IMR-90 (cell line): ENCODE data around the gene MCHR2. TPM values are rescaled to one million over a fixed set of nuclear protein-coding genes. Genes with fewer than 3 reads are reported as not detected.

Experiments
- ATAC-seq: fragments of 200-7000 bp; cut with Tn5 transposase; 2 replicates; pipeline ENCODE4 v1.9.1; 2020; ENCODE audit warnings: low read depth, mild to moderate bottlenecking, moderate library complexity
- BruUV-seq: library from RNA; stranded (reverse); fragments of 400-500 nt; replicated peaks from 2 replicates; lab custom pipeline; 2021; lab: Mats Ljungman, UMichigan
- CTCF ChIA-PET: fragments of 300-600 bp; formaldehyde crosslinking; extraction: SDS; loops from one replicate; lab custom pipeline; 2021; ENCODE audit warnings: antibody characterized with exemption; lab: Yijun Ruan, JAX
- POLR2A ChIA-PET: fragments of 300-600 bp; sonication (Branson Sonifier 250); formaldehyde crosslinking; loops from one replicate; lab custom pipeline; 2022; ENCODE audit warnings: antibody characterized with exemption; ENCODE audit not compliant: unreplicated experiment; lab: Charles Lee
- DNase-seq: peaks from one replicate; pipeline ENCODE4 v3.0.0; 2013
- H2AFZ ChIP-seq: replicated peaks from 2 replicates; pipeline ENCODE3; 2013; ENCODE audit warnings: low read length, mild to moderate bottlenecking; ENCODE audit not compliant: poor library complexity
- H2AK5ac ChIP-seq: 2 replicates; pipeline ENCODE4 v1.6.1; 2013; ENCODE audit warnings: low read depth, low read length, inconsistent platforms
- H2AK9ac ChIP-seq: replicated peaks from 2 replicates; pipeline ENCODE3; 2013; ENCODE audit warnings: mild to moderate bottlenecking, low read depth, low read length, moderate library complexity; ENCODE audit not compliant: poor library complexity
- H2BK120ac ChIP-seq: 2 replicates; pipeline ENCODE4 v1.6.1; 2013; ENCODE audit warnings: low read depth, low read length, inconsistent platforms
- H2BK15ac ChIP-seq: 3 replicates; pipeline ENCODE4 v1.6.1; 2013; ENCODE audit warnings: low read depth, low read length, inconsistent platforms
- H2BK20ac ChIP-seq: 2 replicates; pipeline ENCODE4 v1.6.1; 2013; ENCODE audit warnings: low read depth, mild to moderate bottlenecking, inconsistent platforms, low read length, moderate library complexity
- H2BK5ac ChIP-seq: 2 replicates; pipeline ENCODE4 v1.6.1; 2013; ENCODE audit warnings: mild to moderate bottlenecking, low read depth, low read length, inconsistent platforms; ENCODE audit not compliant: poor library complexity, severe bottlenecking
- H3K14ac ChIP-seq: replicated peaks from 2 replicates; pipeline ENCODE4 v1.6.1; 2013; ENCODE audit warnings: low read depth, low read length, inconsistent platforms
- H3K18ac ChIP-seq: 2 replicates; pipeline ENCODE4 v1.6.1; 2013; ENCODE audit warnings: low read depth, low read length, control low read depth
- H3K23ac ChIP-seq: 2 replicates; pipeline ENCODE4 v1.6.1; 2013; ENCODE audit warnings: low read depth, low read length, inconsistent platforms
- H3K27ac ChIP-seq: 2 replicates; pipeline ENCODE4 v1.5.1; 2013; ENCODE audit warnings: mild to moderate bottlenecking, control low read depth, low read length; ENCODE audit not compliant: insufficient read depth
- H3K27me3 ChIP-seq: 2 replicates; pipeline ENCODE4 v1.6.1; 2013; ENCODE audit warnings: low read length; ENCODE audit not compliant: control insufficient read depth, insufficient read depth
- H3K36me3 ChIP-seq: 2 replicates; pipeline ENCODE4 v1.6.1; 2013; ENCODE audit warnings: low read length, mixed read lengths; ENCODE audit not compliant: control insufficient read depth, insufficient read depth
- H3K4ac ChIP-seq: 2 replicates; pipeline ENCODE4 v1.6.1; 2013; ENCODE audit warnings: low read depth, low read length, inconsistent platforms
- H3K4me1 ChIP-seq: 2 replicates; pipeline ENCODE4 v1.6.1; 2013; ENCODE audit warnings: low read length, mixed read lengths; ENCODE audit not compliant: control insufficient read depth, insufficient read depth
- H3K4me2 ChIP-seq: 2 replicates; pipeline ENCODE4 v1.6.1; 2013; ENCODE audit warnings: low read depth, mild to moderate bottlenecking, control low read depth, low read length, moderate library complexity
- H3K4me3 ChIP-seq: 2 replicates; pipeline ENCODE4 v1.5.1; 2013; ENCODE audit warnings: low read depth, mild to moderate bottlenecking, control low read depth, low read length, moderate library complexity; ENCODE audit not compliant: insufficient read depth
- H3K56ac ChIP-seq: 2 replicates; pipeline ENCODE4 v1.6.1; 2013; ENCODE audit warnings: low read length, inconsistent platforms; ENCODE audit not compliant: insufficient read depth; ENCODE audit errors: extremely low read depth
- H3K79me1 ChIP-seq, 2 experiments: 2 replicates each; pipeline ENCODE4 v1.6.1; 2013; ENCODE audit warnings: low read length in 2 of 2, inconsistent platforms in 1 of 2, low read depth in 1 of 2
- H3K9ac ChIP-seq: 2 replicates; pipeline ENCODE4 v1.6.1; 2013; ENCODE audit warnings: low read depth, low read length, control low read depth
- H3K9me1 ChIP-seq: 2 replicates; pipeline ENCODE4 v1.6.1; 2013; ENCODE audit warnings: low read length, inconsistent platforms; ENCODE audit not compliant: insufficient read depth
- H3K9me3 ChIP-seq: 2 replicates; pipeline ENCODE4 v1.6.1; 2013; ENCODE audit warnings: low read length; ENCODE audit not compliant: control insufficient read depth, insufficient read depth
- H4K20me1 ChIP-seq: 2 replicates; pipeline ENCODE4 v1.6.1; 2013; ENCODE audit warnings: low read length, inconsistent platforms; ENCODE audit not compliant: insufficient read depth
- H4K5ac ChIP-seq: 2 replicates; pipeline ENCODE4 v1.6.1; 2013; ENCODE audit warnings: mild to moderate bottlenecking, low read depth, low read length, control low read depth
- H4K8ac ChIP-seq, 2 experiments: 2 replicates each; pipeline ENCODE4 v1.6.1; 2013; ENCODE audit warnings: low read depth in 2 of 2, low read length in 2 of 2, control low read depth in 1 of 2, inconsistent platforms in 1 of 2
- H4K91ac ChIP-seq: 2 replicates; pipeline ENCODE4 v1.6.1; 2013; ENCODE audit warnings: low read depth, low read length, inconsistent platforms; ENCODE audit not compliant: insufficient read depth
- BHLHE40 ChIP-seq: fragments of 150-350 bp; IDR thresholded peaks from 2 replicates; pipeline ENCODE4 v1.6.1; 2016; ENCODE audit warnings: mild to moderate bottlenecking, low read depth, low read length
- CEBPB ChIP-seq: IDR thresholded peaks from 2 replicates; pipeline ENCODE4 v1.6.1; 2012; ENCODE audit warnings: low read depth, low read length, improper control_type of control experiment
- ELK1 ChIP-seq: fragments of 150-350 bp; IDR thresholded peaks from 2 replicates; pipeline ENCODE4 v1.6.1; 2016; ENCODE audit warnings: low read depth, mild to moderate bottlenecking, low read length, moderate library complexity, borderline replicate concordance
- FOS ChIP-seq: fragments of 150-350 bp; IDR thresholded peaks from 2 replicates; pipeline ENCODE4 v1.6.1; 2016; ENCODE audit warnings: low read depth, low read length
- MAFK ChIP-seq: IDR thresholded peaks from 2 replicates; pipeline ENCODE4 v1.6.1; 2012; ENCODE audit warnings: low read depth, low read length, improper control_type of control experiment
- MXI1 ChIP-seq: IDR thresholded peaks from 2 replicates; pipeline ENCODE4 v1.6.1; 2012; ENCODE audit warnings: low read depth, mild to moderate bottlenecking, low read length, moderate library complexity, borderline replicate concordance
- NFE2L2 ChIP-seq: fragments of 150-350 bp; IDR thresholded peaks from 2 replicates; pipeline ENCODE4 v1.6.1; 2016; ENCODE audit warnings: low read depth, mild to moderate bottlenecking, low read length
- POLR2A ChIP-seq: IDR thresholded peaks from 2 replicates; pipeline ENCODE4 v1.6.1; 2012; ENCODE audit warnings: mild to moderate bottlenecking, low read depth, low read length
- RAD21 ChIP-seq: IDR thresholded peaks from 2 replicates; pipeline ENCODE4 v1.6.1; 2012; ENCODE audit warnings: low read length, improper control_type of control experiment
- RCOR1 ChIP-seq: IDR thresholded peaks from 2 replicates; pipeline ENCODE4 v1.6.1; 2012; ENCODE audit warnings: mild to moderate bottlenecking, low read length, improper control_type of control experiment; ENCODE audit not compliant: insufficient replicate concordance
- RFX5 ChIP-seq: IDR thresholded peaks from 2 replicates; pipeline ENCODE4 v1.8.0; 2012; ENCODE audit warnings: low read depth, mild to moderate bottlenecking, low read length, moderate library complexity
- SMC3 ChIP-seq: fragments of 150-350 bp; IDR thresholded peaks from 2 replicates; pipeline ENCODE4 v1.6.1; 2016; ENCODE audit warnings: low read depth, mild to moderate bottlenecking, antibody characterized with exemption, low read length, moderate library complexity
- WGBS, 2 experiments: methylation state at CpG; one replicate each; pipeline versions ENCODE4 v1.1.5 to v1.1.7; 2013; ENCODE audit warnings: missing lambda C conversion rate in 2 of 2; ENCODE audit not compliant: insufficient read length in 1 of 2; ENCODE audit errors: extremely low coverage in 2 of 2; 5-methylcytosine and 5-hydroxymethylcytosine counted together
- dilution Hi-C: fragments of 300-500 bp; cut with HindIII; formaldehyde crosslinking; loops from one replicate; pipeline ENCODE4 v1.14.3; 2018; ENCODE audit warnings: low sequenced_read_pairs; ENCODE audit not compliant: unreplicated experiment
- in situ Hi-C: fragments of 300-500 bp; cut with MboI; formaldehyde crosslinking; loops from 3 replicates; pipeline ENCODE4 v1.14.3; 2019; ENCODE audit warnings: low sequenced_read_pairs, inconsistent platforms, mixed read lengths
- intact Hi-C: fragments of 100-400 bp; cut with micrococcal nuclease; formaldehyde crosslinking; loops from 2 replicates; pipeline ENCODE4 v1.10.0; 2022
- polyA plus RNA-seq, 3 experiments: library from polyadenylated mRNA; depleted of rRNA; stranded (reverse); fragments of >200 nt; gene quantifications; 2 replicates each; pipeline ENCODE4 v1.2.3, GENCODE V29; 2012; ENCODE audit warnings: low replicate concordance in 1 of 3
- total RNA-seq: library from RNA; depleted of rRNA; stranded (reverse); fragments of >200 nt; gene quantifications from 2 replicates; pipeline ENCODE4 v1.2.3, GENCODE V29; 2012

The MCHR2 gene
- total and polyA plus RNA-seq, 2 of the 4 experiments (the other 2 are of a cell fraction), result not detected

GRCh38 chr6:99871641-99872040, 122.4 kb downstream of the MCHR2 start:
- no peak overlapping the region for H2BK5ac ChIP-seq
- no peak overlapping the region for H3K4ac ChIP-seq
- CTCF ChIA-PET, result no interaction called here
- H3K23ac ChIP-seq, result no peak overlapping the region
- dilution Hi-C loops (no loop called here), in situ Hi-C loops (loop anchor here (25.0 kb wide), 1 partner anchor 616 kb away; no protein-coding TSS in a partner anchor), intact Hi-C loops (no loop called here)
- no peaks in the 10 kb centered on the region for H3K4me1 ChIP-seq
- no CpG with 5 or more reads among the region's 3 CpGs for WGBS, 2 experiments
- no peak overlapping the region for H3K27ac ChIP-seq
- no TSS peak for BruUV-seq
- DNase-seq (no peak), ATAC-seq (no peak)
- H4K20me1 ChIP-seq, result no peaks in the 10 kb centered on the region
- H3K36me3 ChIP-seq, result no peaks in the 10 kb centered on the region
- no peak overlapping the region for H3K14ac ChIP-seq
- no peaks in the 10 kb centered on the region for H3K79me1 ChIP-seq
- H3K4me2 ChIP-seq, result no peak overlapping the region
- POLR2A ChIA-PET, result no interaction called here
- no peak overlapping the region for H3K4me3 ChIP-seq
- H2BK120ac ChIP-seq, result no peak overlapping the region
- no peaks in the 10 kb centered on the region for H3K9me3 ChIP-seq
- no peak overlapping the region for H3K56ac ChIP-seq
- H2AFZ ChIP-seq, result no peak overlapping the region
- TF ChIP-seq BHLHE40, result no peak
- no peak for TF ChIP-seq MAFK
- no peak for TF ChIP-seq MXI1
- no peak for TF ChIP-seq CEBPB
- TF ChIP-seq NFE2L2, result no peak
- no peak for TF ChIP-seq SMC3
- no peak for TF ChIP-seq RAD21
- TF ChIP-seq RFX5, result no peak
- no peak for TF ChIP-seq ELK1
- TF ChIP-seq RCOR1, result no peak
- no peak for TF ChIP-seq FOS
- no peak for TF ChIP-seq POLR2A
- H3K9me1 ChIP-seq, result no peaks in the 10 kb centered on the region
- no peak overlapping the region for H4K8ac ChIP-seq
- H2AK9ac ChIP-seq, result no peak overlapping the region
- no peak overlapping the region for H3K9ac ChIP-seq
- H4K5ac ChIP-seq, result no peak overlapping the region
- H3K18ac ChIP-seq, result no peak overlapping the region
- no peak overlapping the region for H2BK20ac ChIP-seq
- no peak overlapping the region for H4K91ac ChIP-seq
- no peak overlapping the region for H2AK5ac ChIP-seq
- H3K27me3 ChIP-seq, result peaks cover 27% of the 10 kb centered on the region
- H2BK15ac ChIP-seq, result no peak overlapping the region
